Right cardiac atrium (tissue), 5 donors: ENCODE results near the gene TRIP12. TPM values are rescaled to one million over a fixed set of nuclear protein-coding genes. Genes with fewer than 3 reads are reported as not detected.
"Not testable (repeated sequence)": the region's sequence is repeated elsewhere in the genome, so short reads cannot be mapped to it uniquely, and the experiment has no call there.

Source experiments
- ATAC-seq, 2 donors: fragments of 200-7000 bp; cut with Tn5 transposase; one replicate each; pipeline versions ENCODE4 v1.8.0 to v1.9.1; 2020; ENCODE audit warnings: moderate library complexity in 2 of 2, mild to moderate bottlenecking in 1 of 2
- DNase-seq, 3 donors: peaks; one replicate each; pipeline ENCODE4 v3.0.0-alpha.2; 2020
- H3K27ac ChIP-seq: one replicate; pipeline ENCODE4 v1.5.1; 2013; ENCODE audit warnings: mild to moderate bottlenecking, low read length, control low read depth, moderate library complexity
- H3K27me3 ChIP-seq: one replicate; pipeline ENCODE4 v1.6.1; 2013; ENCODE audit not compliant: control insufficient read depth, insufficient read depth
- H3K4me1 ChIP-seq: one replicate; pipeline ENCODE4 v1.6.1; 2013; ENCODE audit warnings: low read length; ENCODE audit not compliant: control insufficient read depth, insufficient read depth
- H3K4me3 ChIP-seq: one replicate; pipeline ENCODE4 v1.5.1; 2013; ENCODE audit warnings: low read length, control low read depth
- H3K9me3 ChIP-seq: one replicate; pipeline ENCODE4 v1.6.1; 2013; ENCODE audit warnings: low read length; ENCODE audit not compliant: control insufficient read depth
- WGBS: extraction: QIAGEN DNeasy Blood & Tissue Kit; methylation state at CpG from one replicate; pipeline ENCODE4 v1.1.7; 2013; 5-methylcytosine and 5-hydroxymethylcytosine counted together
- intact Hi-C, 4 donors: fragments of 100-400 bp; cut with DNase I; formaldehyde crosslinking; loops; one replicate each; pipeline versions ENCODE4 v1.11.0 to v1.14.0; 2022 to 2023
- polyA plus RNA-seq: library from polyadenylated mRNA; stranded (reverse); fragments of 200-250 nt; gene quantifications from one replicate; pipeline ENCODE4 v1.2.3, GENCODE V29; 2013
- total RNA-seq, 4 donors: library from RNA; stranded (reverse); fragmentation: NEBNext Ultra II Directional; extraction: Animal tissue kit (Norgen Biotek cat#: 25700); gene quantifications; one replicate each; pipeline ENCODE4 v1.2.1, GENCODE V29; 2021
- donor health status: healthy with polysubstance abuse.
- donor health status: DM: no; HTN: yes; CAD: no.
- donor health status: DM: no; HTN: no; CAD: no.
- donor health status: DM: no; HTN: yes; CAD: no; lungs with severe emphysema.
- donor health status: DM: yes; HTN: yes; CAD: no.

The TRIP12 gene
- total and polyA plus RNA-seq, 5 donors = 24.5 to 212 (median 203) TPM

DNA sequence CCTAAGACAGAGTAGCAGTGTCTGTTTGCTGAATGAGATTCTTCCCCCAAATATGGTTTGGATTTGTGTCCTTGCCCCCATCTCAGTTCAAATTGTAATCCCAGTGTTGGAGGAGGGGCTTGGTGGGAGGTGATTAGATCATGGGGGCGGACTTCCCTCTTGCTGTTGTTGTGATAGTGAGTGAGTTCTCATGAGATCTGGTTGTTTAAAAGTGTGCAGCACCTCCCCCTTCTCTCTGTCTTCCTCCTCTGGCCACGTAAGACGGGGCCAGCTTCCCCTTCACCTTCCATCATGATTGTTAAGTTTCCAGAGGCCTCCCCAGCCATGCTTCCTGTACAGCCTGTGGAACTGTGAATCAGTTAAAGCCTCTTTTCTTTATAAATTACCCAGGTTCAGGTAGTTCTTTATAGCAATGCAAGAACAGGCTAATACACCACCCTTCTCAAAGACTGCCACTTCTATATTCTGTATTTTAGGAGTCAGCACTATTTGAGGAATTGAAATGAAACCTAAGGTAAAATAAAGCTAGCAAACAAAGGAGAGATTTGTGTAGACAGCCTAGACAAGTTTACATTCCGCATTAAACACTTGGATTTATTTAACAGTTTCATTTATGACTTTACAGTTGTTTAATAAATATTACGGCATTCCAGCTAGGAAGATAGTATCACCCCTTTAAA, 22.1 kb upstream of the TRIP12 start:
- WGBS = 72% methylated on average over 5 of the region's 5 CpGs
- DNase-seq (no peak), ATAC-seq (no peak)
- Histone ChIP-seq H3K9me3 (no peaks in the 10 kb centered on the region), H3K4me1 (no peaks in the 10 kb centered on the region), H3K4me3 (no peak overlapping the region), H3K27ac (no peak overlapping the region), H3K27me3 (no peaks in the 10 kb centered on the region)
- intact Hi-C loops = no loop called here

DNA sequence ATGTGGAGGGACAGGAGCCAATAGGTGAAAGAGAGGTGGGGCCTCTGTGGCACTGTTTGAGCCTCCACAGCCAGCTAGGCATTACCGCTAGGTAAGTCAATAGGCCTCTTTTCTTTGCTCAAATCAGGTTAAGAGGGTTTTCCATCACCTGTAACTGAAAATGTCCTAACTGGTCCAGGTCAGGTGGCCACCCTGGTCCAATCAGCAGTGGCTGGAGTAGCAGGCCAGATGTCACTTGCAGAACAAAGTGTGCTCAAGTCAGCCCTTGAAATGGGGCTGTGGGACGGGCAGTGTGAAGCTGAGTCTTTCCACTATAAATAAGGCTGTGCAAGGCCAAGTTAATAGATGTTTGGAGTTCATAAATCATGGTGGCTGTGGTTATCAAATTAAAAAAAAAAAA, 21.4 kb upstream of the TRIP12 start:
- ATAC-seq = no peak
- intact Hi-C loops = no loop called here
- no peaks in the 10 kb centered on the region for H3K4me1 ChIP-seq
- no peaks in the 10 kb centered on the region for H3K27me3 ChIP-seq
- DNase-seq = no peak
- 98% methylated on average over 2 of the region's 2 CpGs for WGBS
- no peak overlapping the region for H3K4me3 ChIP-seq
- no peak overlapping the region for H3K27ac ChIP-seq
- H3K9me3 ChIP-seq = no peaks in the 10 kb centered on the region

DNA sequence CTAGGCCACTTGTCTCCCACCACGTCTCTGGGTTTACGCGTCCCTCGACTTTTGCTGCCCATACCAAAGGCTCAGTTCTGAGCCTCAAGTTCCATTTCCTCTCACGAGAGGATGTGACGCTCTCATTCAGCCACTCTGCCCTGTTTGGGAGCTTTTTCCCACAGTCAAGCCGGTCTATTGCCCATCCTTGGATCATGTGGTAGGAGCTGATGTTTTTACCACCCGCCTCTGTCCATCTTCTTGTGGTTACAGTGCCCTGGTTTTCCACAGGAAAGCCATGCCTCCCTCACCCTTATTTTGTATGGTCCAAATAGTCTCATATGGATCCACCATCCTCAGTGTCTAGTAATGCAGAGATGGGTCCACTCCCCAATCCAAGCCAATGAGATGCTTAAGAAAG, 20.9 kb upstream of the TRIP12 start:
- no peak overlapping the region for H3K4me3 ChIP-seq
- H3K27ac ChIP-seq = no peak overlapping the region
- H3K27me3 ChIP-seq = no peaks in the 10 kb centered on the region
- intact Hi-C loops = no loop called here
- H3K4me1 ChIP-seq = no peaks in the 10 kb centered on the region
- DNase-seq (no peak), ATAC-seq (no peak)
- 95% methylated on average over 8 of the region's 8 CpGs for WGBS
- H3K9me3 ChIP-seq = no peaks in the 10 kb centered on the region

GRCh38 chr2:229937537-229937936, 15.7 kb upstream of the TRIP12 start:
- H3K9me3 ChIP-seq = no peaks in the 10 kb centered on the region
- 83% methylated on average over 4 of the region's 4 CpGs for WGBS
- no peak for ATAC-seq
- H3K27me3 ChIP-seq = no peaks in the 10 kb centered on the region
- no peak overlapping the region for H3K4me3 ChIP-seq
- H3K4me1 ChIP-seq = no peaks in the 10 kb centered on the region
- H3K27ac ChIP-seq = no peak overlapping the region
- DNase-seq = no peak
- intact Hi-C loops = no loop called here

GRCh38 chr2:229931241-229931640, 9.4 kb upstream of the TRIP12 start:
- Histone ChIP-seq H3K27ac (no peak overlapping the region), H3K27me3 (no peaks in the 10 kb centered on the region), H3K9me3 (no peaks in the 10 kb centered on the region), H3K4me1 (no peaks in the 10 kb centered on the region), H3K4me3 (no peak overlapping the region)
- intact Hi-C loops = no loop called here
- ATAC-seq = no peak
- 95% methylated on average over 5 of the region's 5 CpGs for WGBS
- no peak for DNase-seq

GRCh38 chr2:229930656-229931055, 8.8 kb upstream of the TRIP12 start:
- no peaks in the 10 kb centered on the region for H3K27me3 ChIP-seq
- H3K4me3 ChIP-seq = no peak overlapping the region
- no peak overlapping the region for H3K27ac ChIP-seq
- intact Hi-C loops = no loop called here
- no peak for DNase-seq
- 94% methylated on average over 7 of the region's 7 CpGs for WGBS
- no peak for ATAC-seq
- no peaks in the 10 kb centered on the region for H3K9me3 ChIP-seq
- H3K4me1 ChIP-seq = no peaks in the 10 kb centered on the region

DNA sequence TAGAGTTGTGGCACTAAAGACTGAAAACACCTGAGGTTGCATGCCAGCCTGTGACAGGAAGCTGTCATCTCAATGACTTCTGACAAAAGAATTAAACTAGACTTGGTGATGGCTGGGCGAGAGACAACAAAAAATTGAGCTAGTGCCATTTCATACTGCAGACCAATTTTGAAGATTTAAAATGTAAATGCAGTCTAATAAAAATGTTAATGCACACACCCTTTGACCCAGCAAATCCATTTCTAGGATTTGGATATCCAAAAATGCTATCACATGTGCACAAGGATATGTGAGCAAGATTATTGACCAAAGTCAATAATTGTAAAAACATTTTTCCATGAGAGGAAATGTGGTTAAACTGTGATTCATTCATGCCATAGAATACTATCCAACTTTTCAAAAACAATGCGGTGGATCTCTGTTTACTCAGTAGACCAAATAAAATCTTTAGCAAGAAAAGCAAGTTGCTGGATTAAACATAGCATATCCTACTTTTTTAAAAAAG, 6.1 kb upstream of the TRIP12 start:
- ATAC-seq = no peak
- Histone ChIP-seq H3K4me3 (no peak overlapping the region), H3K4me1 (no peaks in the 10 kb centered on the region), H3K27ac (no peak overlapping the region), H3K27me3 (no peaks in the 10 kb centered on the region), H3K9me3 (no peaks in the 10 kb centered on the region)
- 88% methylated on average over 2 of the region's 2 CpGs for WGBS
- intact Hi-C loops = loop anchor here in 1 of 4 donors (10.0 kb wide), 1 partner anchor 123 kb away; no protein-coding TSS in a partner anchor
- DNase-seq = no peak

- ATAC-seq (no peak), DNase-seq (no peak)
- Histone ChIP-seq H3K4me3 (no peak overlapping the region), H3K9me3 (no peaks in the 10 kb centered on the region), H3K4me1 (no peaks in the 10 kb centered on the region), H3K27me3 (no peaks in the 10 kb centered on the region), H3K27ac (no peak overlapping the region)
- intact Hi-C loops = loop anchor here in 1 of 4 donors (10.0 kb wide), 1 partner anchor 120 kb away; no protein-coding TSS in a partner anchor
Measured at GRCh38 chr2:229925201-229925600, 3.4 kb upstream of the TRIP12 start.

- intact Hi-C loops = loop anchor here in 2 of 4 donors (5.0 to 10.0 kb wide), 2 partner anchors 120 to 122 kb away; no protein-coding TSS in a partner anchor
- DNase-seq, H3K27ac ChIP-seq, H3K9me3 ChIP-seq, H3K4me3 ChIP-seq, ATAC-seq, H3K4me1 ChIP-seq, H3K27me3 ChIP-seq: not testable (repeated sequence)
- WGBS = 98% methylated on average over 10 of the region's 10 CpGs
Measured at GRCh38 chr2:229924541-229924940, 2.7 kb upstream of the TRIP12 start.

DNA sequence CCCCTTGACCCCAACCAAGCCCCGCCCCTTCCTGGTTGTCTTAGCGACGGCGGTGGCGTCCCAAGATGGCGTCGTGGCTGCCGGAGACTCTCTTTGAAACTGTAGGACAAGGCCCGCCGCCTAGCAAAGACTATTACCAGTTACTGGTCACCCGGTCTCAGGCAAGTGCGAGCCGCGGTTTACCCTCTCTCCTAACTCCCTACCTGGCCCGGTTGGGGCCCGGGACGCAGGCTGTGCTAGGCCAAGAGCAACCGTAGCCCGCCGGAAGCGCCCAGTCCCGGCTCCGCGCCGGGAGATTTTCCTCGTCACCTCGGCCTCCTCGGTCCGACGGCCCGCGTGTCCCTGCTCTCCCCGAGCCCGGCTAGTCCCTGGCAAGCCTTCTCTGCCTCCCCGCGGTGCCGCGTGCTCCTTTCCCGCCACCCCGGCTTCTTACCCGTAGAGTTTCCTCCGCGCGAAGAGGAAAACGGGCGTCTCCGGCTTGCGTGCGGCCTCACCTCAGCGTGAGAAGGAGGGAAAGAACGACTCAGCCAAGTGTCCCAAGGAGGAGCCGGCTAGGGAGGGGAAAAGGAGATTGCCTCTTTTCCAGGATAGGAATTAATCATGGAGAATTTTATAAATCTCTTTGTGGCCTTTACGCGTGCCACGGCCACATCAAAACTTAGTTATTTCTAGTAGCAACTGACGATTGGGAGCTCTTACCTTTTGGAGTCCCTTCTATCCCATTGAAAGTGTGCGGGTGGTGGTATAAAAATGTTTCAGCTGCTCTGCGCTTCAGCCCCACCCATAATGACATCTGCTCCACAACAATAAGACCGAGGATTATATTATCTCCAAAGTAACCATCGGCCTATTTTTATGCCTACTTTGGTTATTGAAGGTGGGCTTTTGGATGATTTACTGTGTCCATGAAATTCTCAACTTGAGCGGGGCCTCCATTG, 909 bp upstream of the TRIP12 start, which contains the start of gene FBXO36:
Gene FBXO36 (plus strand): TSS at position 55 of the 938 bp plus-strand sequence. CDS start 11 bp downstream, at position 66.
- Histone ChIP-seq H3K27ac (peak within 1 kb of the TSS; percentile 99), H3K4me1 (no peaks in the 10 kb centered on the region), H3K27me3 (no peaks in the 10 kb centered on the region), H3K9me3 (no peaks in the 10 kb centered on the region), H3K4me3 (peak within 1 kb of the TSS; percentile 89)
- ATAC-seq (peak; percentile 84 to 85), DNase-seq (peak; percentile 87 to 95 (median 94))
- intact Hi-C loops = loop anchor here in 2 of 4 donors (5.0 to 10.0 kb wide), 2 partner anchors 118 to 120 kb away; no protein-coding TSS in a partner anchor
- under 1% methylated on average over 61 of the region's 61 CpGs for WGBS
